ENCODE results near the gene KRTAP2-3.
A peak's percentile ranks its signal among the peaks of the same experiment; 100 is the strongest.
"Not testable (repeated sequence)": the region's sequence is repeated elsewhere in the genome, so short reads cannot be mapped to it uniquely, and the experiment has no call there.

Gene KRTAP2-3

DNA sequence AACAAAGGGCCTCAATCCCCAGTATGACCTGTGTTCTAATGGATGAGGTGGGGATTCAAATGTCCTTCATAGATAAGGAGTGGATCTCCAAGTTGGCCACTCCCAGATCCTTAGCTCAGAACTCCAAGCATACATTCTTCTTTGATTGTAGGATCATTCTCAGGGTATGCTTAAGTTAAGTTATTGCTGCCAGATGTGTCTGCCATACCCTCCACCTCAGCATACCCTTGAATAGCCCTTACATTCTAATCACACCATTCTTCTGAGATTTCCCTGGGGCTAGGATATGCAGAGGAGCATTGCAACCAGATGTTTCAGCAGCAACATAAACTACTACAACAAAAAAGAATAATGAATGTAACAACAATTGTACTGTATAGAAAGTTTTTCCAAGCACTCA is 7.4 kb upstream of the KRTAP2-3 start:
- peak; percentile 82 for DNase-seq

DNA sequence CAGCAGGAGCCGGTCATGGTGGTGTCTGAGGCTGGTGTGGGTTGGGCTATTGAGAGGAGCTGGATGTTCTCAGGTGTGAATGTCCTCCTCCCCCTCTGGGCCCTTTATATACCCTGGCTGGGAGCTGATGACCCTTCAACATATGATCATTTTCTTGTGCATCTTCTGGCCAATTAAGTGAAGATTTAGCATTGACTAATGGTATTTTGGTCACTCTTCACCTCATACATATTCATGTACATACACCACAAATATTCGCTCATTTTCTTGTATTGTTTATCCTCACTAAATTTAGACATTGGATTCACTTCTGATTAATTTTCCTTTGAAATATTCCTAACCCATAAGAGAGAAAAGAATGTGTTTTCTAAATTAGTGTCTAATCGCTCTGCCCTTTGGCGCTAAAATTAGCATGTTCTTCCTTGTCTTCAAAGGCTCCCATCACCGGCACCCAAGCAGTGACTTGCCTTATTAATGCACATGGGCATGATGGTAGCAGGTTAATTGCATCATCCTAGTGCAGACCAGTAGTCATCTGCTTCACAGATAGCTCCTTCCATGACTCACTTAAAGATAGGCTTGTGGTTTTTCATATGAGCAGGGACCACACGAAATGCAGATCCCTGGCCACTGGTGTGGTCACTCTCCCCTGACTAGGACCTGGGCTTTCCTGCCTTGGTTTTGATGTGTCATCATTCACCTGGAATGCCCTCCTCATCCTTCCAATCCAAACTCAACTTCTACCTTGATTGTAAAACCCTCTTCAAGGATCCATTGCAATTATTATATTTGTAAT is 6.1 kb upstream of the KRTAP2-3 start, which contains the start of gene KRTAP2-4:
TSS of gene KRTAP2-4 (minus strand) at position 51 of the 796 bp plus-strand sequence. CDS start at position 17, 34 bp downstream.
- DNase-seq, result peak; percentile 89

DNA sequence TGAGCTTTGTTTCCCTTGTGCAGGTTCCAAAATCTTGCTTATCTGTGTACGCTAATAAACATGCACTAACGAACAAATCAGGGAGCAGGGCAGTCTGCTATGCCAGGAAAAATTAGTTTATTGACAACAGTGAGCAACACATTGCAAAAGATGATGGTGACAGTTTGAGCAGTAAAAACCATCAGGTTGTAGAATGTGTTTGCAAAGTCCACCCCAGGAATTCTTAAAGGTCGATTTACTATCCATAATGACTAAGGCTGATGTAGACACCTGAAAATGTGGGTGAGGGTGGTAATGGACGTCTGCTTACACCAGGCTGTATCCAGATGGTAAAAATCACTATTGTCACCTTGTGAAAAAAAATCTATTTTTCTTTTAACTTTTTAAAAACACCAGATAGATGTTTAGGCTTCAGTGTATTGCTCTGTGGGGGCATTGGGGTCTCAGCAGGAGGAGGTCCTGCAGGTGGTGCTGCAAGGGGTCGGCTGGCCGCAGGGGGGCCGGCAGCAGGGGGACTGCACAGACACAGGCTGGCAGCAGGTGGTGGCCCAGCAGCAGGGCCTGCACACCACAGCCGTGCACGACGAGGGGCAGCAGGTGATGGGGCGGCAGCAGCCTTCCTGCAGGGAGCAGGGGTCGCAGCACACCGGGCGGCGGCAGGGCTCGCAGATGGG is 5.2 kb upstream of the KRTAP2-3 start:
- DNase-seq, result not testable (repeated sequence)

DNA sequence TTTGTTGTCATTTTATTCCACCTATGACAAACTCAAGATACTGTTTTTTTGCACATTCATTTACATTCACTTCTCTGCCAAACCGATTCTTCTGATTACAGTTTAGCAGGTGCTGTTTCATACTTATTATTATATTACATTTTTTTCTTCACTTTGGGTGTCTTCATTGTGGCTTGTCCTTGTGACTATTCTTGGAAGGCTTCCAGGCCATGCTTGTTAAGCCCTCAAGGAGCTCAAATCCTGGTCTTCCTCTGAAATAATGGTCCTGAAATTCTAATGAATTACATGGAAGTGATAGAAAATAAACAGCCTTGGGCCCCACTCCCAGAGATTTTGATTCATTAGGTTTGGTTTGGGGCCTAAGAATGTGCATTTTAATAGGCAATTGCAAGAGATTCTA is 4.4 kb upstream of the KRTAP2-3 start:
- no peak for DNase-seq

DNA sequence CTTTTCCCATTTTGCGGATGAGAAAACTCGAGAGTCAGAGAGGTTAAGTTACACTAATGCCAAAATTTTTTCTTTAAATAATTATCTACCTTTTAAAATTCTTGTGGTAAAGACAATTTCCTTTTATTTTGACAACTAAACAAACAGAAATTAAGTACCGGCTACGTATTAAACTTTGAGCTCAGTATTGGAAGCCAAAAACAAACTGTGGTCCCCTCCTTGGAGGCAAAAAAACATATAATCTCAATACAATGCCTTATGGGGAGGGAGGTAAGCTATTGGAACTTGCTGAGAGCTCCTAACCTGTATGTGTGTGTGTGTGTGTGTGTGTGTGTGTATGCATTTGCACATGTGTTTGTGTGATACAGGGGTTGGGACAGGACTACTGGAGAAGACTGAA is 3.5 kb upstream of the KRTAP2-3 start:
- no peak for DNase-seq

DNA sequence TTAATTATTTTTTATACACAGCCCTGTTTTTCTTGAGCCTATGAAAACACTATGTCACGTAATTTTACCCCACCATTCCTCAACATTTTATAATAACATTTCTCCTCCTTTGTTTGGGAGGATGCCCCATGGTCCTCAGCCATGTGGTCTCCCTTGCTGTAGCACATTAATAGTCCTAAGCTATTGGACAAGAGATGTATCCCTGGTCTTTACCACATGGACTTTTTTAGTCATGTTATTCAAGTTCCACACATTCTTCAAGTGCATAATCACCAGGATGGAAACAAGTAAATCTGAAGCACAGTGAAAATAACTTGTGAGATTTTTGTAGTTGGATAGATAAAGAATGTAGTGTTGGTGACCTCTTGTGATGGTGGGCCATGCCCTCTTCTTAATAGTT is 2.0 kb upstream of the KRTAP2-3 start:
- DNase-seq, result peak; percentile 98

DNA sequence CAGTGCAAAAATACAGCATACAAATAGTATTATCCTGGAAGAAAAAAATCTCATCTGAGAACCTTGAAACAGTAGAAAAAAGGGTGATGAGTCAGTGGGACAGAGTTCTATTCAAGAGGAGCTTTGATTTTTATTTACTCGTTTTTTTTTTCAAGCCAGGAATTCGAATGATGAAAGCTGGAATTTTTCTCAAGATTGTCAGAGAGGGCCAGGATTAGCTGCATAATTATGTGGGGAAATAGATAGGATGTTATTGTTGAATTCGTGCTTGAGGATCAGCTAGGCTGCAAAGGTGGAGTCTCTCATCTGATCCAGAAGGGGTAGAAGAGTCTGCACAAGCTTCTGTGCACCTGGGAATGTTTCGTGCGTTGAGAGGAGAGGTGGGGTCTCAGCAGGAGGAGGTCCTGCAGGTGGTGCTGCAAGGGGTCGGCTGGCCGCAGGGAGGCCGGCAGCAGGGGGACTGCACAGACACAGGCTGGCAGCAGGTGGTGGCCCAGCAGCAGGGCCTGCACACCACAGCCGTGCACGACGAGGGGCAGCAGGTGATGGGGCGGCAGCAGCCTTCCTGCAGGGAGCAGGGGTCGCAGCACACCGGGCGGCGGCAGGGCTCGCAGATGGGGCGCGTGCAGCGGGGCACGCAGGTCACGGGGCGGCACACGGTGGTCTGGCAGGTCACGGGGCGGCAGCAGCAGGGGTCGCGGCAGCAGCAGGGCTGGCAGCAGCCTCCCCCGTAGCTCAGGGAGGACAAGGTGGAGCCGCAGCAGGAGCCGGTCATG is 450 bp downstream of the KRTAP2-3 start:
- peak; percentile 94 for DNase-seq

DNA sequence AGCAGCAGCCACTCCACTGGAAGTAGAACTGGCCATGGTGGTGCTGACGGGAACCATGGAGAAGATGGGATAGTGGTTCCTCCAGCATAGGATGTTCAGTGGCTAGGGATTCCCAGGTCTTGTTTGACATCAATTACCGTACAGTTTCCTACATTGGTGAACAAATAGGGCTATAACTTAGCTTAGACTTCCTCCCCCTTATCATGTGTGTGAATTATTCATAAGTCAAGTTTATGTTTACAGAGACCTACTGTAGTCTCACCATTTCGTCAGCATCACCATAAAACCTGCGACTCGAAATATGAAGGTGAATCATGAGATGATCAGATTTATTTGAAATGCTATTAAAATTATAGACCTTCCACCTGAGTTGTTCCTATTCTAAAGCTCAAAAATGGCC is 1.2 kb downstream of the KRTAP2-3 start:
- DNase-seq, result no peak

DNA sequence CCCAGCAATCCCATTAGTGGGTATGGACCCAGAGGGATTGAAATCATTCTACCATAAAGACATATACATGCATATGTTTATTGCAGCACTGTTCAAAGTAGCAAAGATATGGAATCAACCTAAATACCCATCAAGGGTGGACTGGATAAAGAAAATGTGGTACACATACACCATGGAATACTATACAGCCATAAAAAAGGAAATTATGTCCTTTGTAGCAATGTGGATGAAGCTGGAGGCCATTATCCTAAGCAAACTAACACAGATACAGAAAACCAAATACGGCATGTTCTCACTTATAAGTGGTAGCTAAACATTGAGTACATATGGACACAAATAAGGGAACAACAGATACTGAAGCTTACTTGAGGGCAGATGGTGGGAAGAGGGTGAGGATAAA is 2.4 kb downstream of the KRTAP2-3 start:
- no peak for DNase-seq

DNA sequence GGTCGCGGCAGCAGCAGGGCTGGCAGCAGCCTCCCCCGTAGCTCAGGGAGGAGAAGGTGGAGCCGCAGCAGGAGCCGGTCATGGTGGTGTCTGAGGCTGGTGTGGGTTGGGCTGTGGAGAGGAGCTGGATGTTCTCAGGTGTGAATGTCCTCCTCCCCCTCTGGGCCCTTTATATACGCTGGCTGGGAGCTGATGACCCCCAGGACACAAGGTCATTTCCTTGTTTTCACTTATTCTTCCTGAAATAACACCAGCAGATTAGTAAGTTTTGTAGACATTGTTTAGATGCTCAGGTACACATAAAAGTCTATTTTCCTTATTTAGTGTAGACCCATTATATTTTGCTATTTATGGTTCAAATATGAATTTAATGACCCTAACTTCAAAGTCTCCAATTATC is 4.8 kb downstream of the KRTAP2-3 start, which contains the start of gene KRTAP2-2:
TSS of gene KRTAP2-2 (minus strand) at position 101 of the 400 bp plus-strand sequence. CDS start at position 82, 19 bp downstream.
- not testable (repeated sequence) for DNase-seq

DNA sequence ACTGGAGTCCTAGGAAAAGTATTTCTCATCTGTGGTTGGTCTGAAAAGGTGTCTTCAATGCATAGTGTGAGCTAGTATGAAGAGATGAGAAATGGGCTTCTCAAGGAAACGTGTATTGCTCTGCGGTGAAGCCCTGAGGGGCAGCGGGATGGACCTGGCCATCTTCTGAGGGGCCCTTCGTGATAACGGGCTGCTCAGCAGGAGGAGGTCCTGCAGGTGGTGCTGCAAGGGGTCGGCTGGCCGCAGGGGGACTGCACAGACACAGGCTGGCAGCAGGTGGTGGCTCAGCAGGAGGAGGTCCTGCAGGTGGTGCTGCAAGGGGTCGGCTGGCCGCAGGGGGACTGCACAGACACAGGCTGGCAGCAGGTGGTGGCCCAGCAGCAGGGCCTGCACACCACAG is 5.4 kb downstream of the KRTAP2-3 start:
- not testable (repeated sequence) for DNase-seq

DNA sequence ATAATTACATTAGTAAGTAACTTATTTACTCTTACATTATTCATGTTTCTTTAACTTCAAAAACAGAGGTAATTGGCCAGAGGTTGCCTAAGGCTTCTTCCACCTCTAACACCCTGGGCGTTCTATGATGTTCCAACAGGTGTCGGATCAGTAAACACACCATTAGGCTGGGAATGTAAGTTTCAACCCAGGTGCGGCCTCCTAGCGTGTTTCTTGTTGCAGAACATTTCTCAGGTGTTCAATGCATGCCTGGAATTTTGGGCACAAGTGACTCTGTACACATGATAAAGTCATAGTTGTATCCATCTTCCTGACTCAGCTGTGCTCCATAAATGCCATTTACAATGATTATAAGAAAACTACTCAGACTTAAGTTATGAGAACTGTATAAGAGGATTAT is 5.9 kb downstream of the KRTAP2-3 start:
- no peak for DNase-seq

DNA sequence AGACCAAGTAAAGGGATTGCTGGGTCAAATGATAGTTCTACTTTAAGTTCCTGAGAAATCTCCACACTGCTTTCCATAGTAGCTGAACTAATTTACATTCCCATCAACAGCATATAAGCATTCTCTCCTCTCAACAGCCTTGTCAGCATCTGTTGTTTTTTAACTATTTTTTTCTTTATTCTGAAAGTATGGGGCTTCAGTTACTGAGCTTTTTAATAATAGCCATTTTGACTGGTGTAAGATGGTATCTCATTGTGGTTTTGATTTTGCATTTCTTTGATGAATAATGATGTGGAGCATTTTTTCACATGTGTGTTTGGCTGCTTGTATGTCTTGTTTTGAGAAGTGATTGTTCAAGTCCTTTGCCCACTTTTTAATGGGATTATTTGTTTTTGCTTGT is 7.3 kb downstream of the KRTAP2-3 start:
- DNase-seq, result peak; percentile 74

DNA sequence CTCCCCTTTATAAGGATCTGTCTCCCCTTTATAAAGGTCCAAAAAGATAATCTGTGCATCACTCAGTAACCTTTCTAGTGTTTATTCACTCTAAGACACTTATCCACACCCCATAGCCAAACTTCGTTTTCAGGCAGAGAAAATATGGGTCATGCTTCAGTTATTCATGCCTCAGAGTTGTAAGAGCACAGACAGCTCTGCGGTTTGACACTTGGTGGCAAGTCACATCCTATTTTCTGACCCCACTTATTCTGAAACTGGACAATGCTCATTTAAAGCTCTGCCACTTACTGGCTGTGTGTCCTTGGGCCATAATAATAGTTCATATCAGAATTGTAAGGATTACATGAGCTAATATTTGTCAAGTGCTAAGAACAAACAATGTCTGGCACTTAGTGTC is 10.8 kb downstream of the KRTAP2-3 start:
- DNase-seq, result peak; percentile 54

DNA sequence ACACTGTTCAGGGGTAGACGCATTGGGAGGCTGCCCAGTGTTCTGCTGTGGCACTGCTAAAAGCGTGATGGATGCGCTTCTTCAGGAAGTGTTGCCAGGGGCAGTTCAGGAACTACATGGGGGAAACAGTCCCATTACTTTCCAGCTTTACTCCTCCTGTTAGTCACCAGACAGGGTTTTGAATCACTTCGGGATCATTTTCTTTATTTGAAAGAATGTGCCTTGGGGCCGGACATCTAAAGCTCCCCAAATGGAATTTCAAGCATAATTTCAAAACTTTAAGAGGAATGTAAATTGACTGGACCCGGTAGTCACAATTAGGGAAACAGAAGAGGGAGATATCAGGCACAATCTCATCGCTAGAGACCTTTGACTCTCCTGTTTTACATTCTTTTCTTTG is 11.5 kb downstream of the KRTAP2-3 start:
- peak; percentile 69 for DNase-seq

DNA sequence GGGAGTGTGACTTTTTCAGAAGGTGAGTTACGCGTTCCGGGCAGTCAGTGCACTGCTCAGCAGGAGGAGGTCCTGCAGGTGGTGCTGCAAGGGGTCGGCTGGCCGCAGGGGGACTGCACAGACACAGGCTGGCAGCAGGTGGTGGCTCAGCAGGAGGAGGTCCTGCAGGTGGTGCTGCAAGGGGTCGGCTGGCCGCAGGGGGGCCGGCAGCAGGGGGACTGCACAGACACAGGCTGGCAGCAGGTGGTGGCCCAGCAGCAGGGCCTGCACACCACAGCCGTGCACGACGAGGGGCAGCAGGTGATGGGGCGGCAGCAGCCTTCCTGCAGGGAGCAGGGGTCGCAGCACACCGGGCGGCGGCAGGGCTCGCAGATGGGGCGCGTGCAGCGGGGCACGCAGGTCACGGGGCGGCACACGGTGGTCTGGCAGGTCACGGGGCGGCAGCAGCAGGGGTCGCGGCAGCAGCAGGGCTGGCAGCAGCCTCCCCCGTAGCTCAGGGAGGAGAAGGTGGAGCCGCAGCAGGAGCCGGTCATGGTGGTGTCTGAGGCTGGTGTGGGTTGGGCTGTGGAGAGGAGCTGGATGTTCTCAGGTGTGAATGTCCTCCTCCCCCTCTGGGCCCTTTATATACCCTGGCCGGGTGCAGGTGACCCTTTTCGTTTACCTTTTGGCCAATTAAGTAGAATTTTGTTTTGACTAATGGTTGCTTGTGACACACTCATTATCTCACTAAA is 13.0 kb downstream of the KRTAP2-3 start, which contains the start of gene KRTAP2-1:
TSS of gene KRTAP2-1 (minus strand) at position 582 of the 731 bp plus-strand sequence. CDS start at position 533, 49 bp downstream.
- not testable (repeated sequence) for DNase-seq

DNA sequence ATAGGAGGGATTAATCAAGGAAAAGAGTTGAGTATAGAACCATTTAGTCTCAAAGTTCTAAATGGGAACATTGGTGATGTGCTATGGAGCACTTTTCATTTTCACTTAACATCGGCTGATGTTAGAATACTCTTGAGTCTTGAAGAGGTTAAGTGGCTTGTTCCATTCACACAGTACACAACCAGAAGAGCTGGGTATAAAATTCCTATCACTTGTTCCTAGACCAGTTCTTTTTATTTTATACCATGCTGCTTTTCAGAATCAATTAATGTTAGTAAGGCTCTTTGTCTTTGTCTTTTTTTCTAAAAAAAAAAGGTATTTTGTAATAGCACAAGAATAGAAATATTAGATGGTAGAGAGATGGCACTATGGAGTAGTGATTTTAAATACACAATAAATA is 17.0 kb downstream of the KRTAP2-3 start:
- no peak for DNase-seq

DNA sequence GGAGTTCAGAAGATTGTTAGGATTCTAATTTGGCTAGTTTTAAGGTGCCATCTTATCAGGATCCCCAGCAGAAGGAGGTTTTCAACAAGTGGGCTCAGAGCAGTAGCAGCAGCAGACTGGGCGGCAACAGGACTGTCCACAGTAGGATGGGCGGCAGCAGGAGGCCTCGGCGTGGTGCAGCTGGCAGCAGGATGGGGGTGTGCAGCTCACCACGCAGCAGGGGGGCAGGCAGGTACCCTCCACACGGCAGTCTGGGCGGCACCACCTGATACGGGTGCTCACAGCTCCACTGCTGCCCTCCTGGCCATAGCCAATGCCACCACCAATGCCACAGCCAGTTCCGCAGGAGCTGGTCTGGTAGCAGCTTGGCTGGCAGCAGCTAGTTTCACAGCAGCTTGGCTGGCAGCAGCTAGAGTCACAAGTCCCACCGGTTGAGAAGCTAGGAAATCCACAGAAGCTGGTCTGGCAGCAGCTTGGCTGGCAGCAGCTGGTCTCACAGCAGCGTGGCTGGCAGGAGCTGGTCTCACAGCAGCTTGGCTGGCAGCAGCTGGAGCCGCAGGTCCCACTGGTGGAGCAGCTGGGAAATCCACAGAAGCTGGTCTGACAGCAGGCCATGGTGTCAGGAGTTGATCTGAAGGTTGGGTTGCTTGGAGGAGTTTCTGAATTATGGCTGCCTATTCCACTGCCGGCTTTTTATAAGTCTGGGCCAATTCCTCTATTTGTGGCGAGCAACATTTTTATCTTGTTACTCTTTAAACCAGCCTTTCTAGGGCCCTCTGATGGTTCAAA is 18.9 kb downstream of the KRTAP2-3 start, which contains the start of gene KRTAP1-1:
TSS of gene KRTAP1-1 (minus strand) at position 668 of the 789 bp plus-strand sequence. CDS start at position 615, 53 bp downstream.
- DNase-seq, result not testable (repeated sequence)

DNA sequence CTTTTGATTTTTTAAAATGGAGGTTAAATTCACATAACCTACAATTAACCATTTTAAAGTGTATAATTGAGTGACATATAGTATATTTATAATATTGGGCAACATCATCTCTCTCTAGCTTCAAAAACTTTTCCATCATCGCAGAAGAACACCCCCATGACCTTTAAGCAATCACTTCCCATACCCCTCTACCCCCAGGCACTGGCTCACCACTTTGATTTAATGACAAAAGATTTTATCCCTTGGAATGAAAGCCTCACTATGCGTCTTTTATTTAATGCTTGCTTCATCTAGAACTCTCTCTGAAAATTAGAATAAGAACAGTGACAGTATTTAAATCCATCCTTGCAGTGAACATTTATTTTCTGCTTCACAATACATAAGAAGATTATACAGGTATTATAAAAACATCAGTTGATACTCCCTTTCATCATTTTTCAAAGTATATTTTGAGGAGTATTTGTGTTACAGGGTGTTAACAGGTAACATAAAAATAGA is 22.0 kb downstream of the KRTAP2-3 start:
- no peak for DNase-seq

DNA sequence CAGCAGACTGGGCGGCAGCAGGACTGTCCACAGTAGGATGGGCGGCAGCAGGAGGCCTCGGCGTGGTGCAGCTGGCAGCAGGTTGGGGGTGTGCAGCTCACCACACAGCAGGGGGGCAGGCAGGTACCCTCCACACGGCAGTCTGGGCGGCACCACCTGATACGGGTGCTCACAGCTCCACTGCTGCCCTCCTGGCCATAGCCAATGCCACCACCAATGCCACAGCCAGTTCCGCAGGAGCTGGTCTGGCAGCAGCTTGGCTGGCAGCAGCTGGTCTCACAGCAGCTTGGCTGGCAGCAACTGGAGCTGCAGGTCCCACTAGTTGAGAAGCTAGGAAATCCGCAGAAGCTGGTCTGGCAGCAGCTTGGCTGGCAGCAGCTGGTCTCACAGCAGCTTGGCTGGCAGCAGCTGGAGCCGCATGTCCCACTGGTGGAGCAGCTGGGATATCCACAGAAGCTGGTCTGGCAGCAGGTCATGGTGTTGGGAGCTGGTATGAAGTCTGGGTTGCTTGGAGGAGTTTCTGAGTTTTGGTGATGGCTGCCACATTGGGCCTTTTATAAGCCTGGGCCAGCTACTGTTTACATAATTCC is 25.5 kb downstream of the KRTAP2-3 start, which contains the start of gene KRTAP1-3:
TSS of gene KRTAP1-3 (minus strand) at position 529 of the 590 bp plus-strand sequence. CDS start at position 476, 53 bp downstream.
- DNase-seq, result not testable (repeated sequence)
